HG03571 (cell line): ENCODE results near the gene OVOL2.
"Not testable (repeated sequence)": the region's sequence is repeated elsewhere in the genome, so short reads cannot be mapped to it uniquely, and the experiment has no call there.

ENCODE experiments used
- ATAC-seq: cut with Tn5 transposase; IDR thresholded peaks from one replicate; pipeline ENCODE4 v1.9.1; 2021; ENCODE audit not compliant: unreplicated experiment

The OVOL2 gene

DNA sequence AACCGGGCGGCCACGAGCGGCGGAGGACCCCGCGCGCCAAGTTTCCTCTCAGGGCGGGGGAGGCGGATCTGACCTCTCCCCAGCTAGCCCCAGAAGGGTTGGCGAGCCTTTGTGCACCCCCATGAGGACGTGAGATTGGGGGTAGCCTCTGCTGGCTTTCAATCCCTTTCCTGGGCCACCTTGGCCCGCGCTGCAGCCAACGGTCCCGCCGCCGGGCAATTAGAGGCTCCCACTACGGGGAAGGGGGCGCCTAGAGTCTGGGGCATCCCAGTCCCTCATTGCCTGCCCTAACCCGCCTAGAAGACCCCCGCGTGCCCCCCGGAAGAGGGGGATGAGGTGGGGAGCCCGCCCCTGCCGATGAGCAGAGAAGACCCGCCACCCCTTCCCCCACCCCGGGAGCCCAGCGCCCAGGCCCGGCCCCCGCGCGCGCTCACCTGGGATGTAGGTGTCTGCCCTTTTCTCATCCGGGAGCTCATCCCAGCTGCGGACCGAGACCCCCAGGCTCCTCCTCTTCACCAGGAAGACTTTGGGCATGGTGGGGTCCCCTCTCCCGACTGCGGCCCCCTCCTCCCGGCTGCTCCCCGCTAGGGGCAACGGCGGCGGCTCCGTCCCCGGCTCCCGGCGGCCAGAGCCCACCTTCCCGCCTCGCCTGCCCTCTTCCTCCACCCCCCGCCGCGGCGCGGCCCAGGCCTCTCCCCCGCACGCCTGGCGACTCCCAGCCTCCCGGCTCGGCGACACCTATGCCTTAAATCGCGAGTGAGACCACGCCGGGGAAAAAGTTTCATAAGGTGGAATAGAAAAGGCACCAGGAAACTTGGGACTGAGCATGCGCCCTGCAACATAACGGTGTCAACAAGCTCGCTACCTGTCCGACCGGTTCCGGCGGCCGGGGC, at the start of gene OVOL2:
TSS of gene OVOL2 (minus strand) at position 816 of the 893 bp plus-strand sequence. CDS start at position 534, 282 bp downstream.
- ATAC-seq: no peak

DNA sequence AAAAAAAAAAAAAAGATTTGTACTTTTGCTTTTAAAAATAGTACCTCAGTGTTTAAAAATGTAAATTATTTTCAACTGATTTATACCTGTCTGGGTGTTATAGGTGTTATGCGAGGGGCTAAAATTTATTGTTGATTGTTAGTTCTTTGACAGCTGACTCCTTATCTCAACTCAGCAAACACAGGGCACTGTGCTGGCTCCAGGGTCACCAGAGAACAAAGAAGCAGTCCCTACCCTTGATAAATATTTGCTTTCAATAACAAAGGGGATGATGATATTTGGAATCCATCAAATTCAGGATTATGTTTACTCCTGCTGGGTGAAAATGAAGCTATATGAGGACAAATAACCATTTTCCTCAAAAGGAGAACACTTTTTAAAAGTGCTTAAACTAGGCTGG, 45.8 kb upstream of the OVOL2 start:
- no peak for ATAC-seq

DNA sequence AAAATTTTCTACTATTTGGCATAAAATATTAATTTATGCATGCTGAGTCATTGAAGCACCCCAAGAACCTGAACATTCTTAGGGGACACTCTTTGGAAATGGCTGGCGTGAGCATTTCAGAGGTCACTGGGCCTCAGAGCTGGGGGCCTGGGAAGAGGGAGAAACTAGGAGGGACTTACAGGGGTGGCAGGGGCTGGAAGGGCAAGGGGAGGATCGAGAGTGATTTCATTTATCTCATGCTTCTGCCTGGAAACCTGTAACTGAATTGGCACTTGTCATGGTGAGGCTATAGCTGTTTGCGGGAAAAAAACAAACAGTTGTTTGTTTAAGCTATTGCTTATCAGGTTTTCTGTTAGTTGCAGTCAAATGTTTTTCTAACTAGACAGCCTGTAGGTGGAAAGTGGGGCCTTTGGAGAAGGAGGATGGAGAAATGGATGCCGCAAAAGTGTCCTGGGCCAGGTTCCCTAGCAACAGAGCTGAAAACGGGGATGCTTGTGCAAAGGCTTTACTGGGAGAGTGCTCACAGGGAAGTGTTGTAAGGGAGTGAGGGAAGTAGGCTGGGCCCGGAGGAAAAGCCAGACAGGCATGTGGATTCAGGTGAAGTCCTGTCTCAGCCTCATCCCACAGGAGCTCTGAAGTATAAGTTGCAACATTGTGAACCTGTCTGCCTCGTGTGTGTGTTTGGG, 43.6 kb upstream of the OVOL2 start:
- ATAC-seq: no peak

DNA sequence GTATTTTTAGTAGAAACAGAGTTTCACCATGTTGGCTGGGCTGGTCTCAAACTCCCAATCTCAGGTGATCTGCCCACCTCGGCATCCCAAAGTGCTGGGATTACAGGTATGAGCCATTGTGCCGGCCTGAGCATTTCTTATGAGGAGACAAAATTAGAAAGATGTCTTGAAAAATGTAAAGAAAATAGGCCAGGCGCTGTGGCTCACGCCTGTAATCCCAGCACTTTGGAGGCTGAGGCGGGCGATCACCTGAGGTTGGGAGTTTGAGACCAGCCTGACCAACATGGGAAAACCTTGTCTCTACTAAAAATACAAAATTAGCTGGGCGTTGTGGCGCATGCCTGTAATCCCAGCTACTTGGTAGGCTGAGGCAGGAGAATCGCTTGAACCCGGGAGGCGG, 42.9 kb upstream of the OVOL2 start:
- not testable (repeated sequence) for ATAC-seq

DNA sequence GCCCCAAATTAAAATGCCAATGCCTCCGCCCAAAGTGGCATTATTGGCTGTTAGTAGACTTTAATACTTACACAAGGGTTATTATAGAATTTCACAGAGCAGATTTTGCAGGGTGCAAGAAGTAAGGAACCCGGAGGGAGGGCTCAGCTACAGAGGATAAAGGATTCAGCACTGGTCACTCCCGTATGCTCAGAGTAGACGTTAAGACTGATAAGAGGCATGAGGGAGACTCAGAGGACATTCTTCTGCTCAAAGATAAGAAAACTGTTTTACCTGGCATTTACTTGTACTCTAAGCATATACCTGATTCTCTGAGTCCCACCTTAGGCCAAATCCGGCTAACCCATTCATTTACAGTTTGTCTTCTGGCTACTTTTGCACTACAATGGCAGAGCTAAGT, 36.5 kb upstream of the OVOL2 start:
- ATAC-seq: no peak

DNA sequence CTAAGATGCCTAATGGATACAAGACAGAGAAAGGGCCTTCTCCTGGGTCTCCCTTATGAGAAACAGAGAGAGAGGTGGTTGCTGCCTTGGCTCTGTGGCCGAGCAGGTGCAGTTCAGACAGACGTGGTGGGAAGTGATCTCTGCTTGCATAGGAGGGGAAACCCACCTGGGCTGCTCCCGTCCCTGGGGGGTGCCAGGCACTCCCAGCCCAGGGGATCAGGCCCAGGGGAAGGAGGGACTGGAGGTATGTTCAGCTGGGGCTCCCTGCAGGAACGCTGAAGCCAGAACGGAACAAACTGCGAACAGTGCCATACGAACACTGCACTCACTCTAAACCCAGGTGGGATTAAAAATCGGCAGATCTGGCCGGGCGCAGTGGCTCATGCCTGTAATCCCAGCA, 35.7 kb upstream of the OVOL2 start:
- no peak for ATAC-seq

DNA sequence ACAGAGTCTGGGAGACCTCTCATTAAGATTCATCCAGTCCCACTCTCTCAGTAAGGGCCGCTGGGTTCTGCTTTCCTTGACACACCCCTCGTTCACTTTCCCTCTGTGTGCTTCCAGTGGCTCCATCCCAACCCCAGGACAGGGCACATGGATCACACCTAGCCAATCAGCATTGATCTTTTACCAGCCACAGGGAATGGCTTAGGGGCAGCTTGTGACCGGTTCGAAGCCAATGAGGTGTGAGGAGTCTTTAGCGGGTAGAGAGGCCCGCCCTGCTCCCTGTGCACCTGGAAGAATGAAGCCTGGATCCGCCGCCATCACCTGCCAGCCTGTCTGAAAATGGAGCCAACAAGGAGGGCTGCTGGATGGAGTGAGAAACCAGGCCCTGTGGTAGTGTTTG, 35.2 kb upstream of the OVOL2 start:
- ATAC-seq: no peak

DNA sequence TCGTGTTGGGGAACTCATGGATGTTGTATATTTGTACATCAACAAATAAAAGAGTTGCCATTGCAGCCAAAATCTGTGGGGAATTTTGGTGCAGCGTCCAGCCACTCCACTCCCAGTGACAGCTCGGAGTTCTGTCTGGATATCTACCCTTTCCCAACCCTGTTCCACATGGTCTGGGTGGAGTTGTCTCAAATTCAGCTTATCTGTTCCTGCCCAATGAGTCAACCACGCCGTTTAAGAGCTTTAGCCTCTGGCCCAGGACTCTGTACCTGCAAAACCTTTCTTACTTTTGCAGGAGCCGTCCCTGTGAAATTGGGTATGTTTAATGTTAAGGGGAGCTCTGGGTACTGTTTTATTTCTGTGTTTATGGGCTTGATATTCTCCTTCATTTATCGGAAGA, 33.9 kb upstream of the OVOL2 start:
- no peak for ATAC-seq

DNA sequence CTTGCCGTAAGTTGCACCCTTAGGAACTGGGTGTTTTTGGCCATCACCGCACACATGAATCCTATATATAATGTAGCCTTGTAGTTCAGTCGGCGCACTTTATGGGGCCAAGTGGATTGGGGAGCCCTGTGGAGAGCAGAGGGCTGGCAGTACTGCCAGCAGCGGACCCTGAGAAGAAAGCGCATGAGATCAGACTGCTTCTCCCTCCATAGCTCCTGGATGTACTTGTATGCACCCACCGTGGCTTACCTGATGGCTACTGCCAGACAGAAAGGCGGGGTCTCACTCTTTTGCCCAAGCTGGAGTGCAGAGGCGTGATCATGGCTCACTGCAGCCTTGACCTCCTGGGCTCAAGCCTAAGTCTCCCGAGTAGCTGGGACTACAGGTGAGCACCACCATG, 32.8 kb upstream of the OVOL2 start:
- ATAC-seq: no peak

DNA sequence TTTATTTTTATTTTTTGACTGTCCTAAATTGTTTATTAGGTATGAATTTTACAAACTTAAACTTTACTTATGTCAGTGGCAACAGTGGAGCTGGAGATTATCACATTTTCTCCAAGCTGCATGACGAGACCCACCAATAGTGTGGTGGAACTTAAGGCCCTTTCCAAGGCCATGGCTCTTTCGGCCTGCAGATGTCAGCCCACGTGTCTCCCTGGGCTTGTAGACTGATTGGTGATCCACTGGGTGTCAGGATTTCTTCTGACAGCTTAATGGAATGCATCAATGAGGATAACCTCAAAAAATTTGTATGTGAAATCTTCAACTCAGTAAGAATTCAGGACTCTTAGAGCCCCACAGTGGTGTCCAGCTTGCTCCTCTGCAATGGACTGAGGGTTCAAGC, 32.3 kb upstream of the OVOL2 start:
- no peak for ATAC-seq

DNA sequence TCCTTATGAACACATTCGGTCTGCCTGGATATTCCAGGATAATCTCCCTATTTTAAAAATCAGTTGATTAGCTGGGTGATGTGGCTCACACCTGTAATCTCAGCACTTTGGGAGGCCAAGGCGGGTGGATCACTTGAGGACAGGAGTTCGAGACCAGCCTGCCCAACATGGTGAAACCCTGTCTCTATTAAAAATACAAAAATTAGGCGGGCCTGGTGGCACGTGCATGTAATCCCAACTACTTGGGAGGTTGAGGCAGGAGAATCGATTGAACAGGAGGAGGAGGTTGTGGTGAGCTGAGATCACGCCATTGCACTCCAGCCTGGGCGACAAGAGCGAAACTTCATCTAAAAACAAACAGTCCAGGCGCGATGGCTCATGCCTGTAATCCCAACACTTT, 31.1 kb upstream of the OVOL2 start:
- ATAC-seq: not testable (repeated sequence)

DNA sequence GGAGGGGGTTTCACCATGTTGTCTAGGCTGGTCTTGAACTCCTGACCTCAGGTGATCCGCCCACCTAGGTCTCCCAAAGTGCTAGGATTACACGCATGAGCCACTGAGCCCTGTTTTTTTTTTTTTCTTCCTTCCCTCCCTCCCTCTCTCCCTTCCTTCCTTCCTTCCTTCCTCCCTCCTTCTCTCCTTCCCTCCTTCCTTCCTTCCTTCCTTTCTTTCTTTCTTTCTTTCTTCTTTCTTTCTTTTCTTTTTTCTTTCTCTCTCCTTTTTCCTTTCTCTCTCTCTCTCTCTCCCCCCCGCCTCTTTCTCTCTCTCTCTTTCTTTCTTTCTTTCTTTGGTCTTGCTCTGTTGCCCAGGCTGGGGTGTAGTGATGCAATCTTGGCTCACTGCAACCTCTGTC, 30.6 kb upstream of the OVOL2 start:
- ATAC-seq: not testable (repeated sequence)

DNA sequence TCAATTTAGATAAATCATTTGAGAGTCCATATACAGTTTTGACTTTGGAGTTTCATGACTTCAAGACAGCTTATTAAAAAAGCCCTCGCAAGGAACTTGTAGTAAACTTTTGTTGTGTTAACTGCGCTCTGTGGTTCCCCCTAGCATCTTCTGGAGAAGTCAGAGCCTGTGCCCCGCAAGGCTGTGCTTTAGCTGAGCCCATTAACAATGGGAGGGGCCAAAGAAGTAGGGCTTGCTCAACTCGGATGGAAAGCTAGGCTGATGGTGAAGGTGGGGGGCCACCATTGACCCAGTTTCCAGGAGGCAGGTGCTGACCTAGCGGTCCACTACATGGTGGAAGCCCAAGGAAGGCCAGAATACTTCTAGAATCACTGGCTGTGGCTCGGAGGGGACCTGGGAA, 29.3 kb upstream of the OVOL2 start:
- no peak for ATAC-seq

DNA sequence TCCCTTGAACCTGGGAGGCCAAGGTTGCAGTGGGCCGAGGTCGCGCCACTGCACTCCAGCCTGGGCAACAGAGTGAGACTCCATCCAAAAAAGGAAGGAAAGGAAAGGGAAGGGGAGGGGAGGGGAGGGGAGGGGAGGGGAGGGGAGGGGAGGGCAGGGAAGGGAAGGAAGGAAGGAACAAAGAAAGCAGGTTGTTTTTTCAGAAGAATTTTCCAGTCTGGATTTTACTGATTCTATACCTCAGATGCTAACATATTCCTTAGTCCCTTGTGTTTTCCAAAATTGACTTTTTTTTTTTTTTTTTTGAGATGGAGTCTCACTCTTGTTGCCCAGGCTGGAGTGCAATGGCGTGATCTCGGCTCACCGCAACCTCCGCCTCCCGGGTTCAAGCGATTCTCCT, 23.1 kb upstream of the OVOL2 start:
- not testable (repeated sequence) for ATAC-seq

DNA sequence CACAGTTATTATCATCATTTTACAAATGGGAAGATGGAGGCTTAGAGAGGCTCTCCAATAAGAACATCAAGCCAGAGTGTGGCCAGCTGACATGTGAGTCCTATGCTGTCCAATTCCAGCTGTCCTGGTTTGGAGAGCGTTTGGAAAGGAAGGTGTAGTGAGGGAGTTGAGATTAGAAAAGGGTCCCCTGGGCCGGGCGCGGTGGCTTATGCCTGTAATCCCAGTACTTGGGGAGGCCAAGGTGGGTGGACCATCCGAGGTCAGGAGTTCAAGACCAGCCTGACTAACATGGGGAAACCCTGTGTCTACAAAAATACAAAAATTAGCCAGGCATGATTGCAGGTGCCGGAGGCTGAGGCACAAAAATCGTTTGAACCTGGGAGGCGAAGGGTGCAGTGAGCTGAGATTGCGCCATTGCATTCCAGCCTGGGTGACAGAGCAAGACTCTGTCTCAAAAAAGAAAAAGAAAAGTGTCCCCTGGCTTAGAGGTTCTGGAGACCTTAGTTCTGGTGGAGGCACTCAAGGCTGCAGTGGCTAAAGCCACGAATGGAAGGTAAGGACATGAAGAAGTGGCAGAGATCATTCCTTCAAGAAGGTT, 22.1 kb upstream of the OVOL2 start:
- ATAC-seq: no peak

DNA sequence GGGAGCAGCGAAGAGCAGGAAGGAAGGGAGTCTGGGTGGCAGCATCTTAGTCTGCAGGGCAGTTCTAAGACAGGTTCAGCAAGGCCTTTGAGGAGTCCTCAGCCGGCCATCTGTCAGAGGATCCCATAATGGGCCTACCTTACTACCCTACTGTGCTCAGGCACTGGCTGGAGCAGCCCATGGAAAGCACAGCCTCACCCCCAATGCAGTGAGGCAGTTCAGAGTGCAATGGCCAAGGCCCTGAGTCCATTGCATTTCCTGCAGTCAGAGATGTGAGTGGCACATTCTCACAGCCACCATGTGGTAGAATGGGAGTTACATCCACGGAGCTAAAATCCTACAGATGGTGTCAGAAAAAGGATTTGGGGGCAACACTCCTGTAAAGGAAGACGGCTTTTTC, 19.4 kb upstream of the OVOL2 start:
- no peak for ATAC-seq

DNA sequence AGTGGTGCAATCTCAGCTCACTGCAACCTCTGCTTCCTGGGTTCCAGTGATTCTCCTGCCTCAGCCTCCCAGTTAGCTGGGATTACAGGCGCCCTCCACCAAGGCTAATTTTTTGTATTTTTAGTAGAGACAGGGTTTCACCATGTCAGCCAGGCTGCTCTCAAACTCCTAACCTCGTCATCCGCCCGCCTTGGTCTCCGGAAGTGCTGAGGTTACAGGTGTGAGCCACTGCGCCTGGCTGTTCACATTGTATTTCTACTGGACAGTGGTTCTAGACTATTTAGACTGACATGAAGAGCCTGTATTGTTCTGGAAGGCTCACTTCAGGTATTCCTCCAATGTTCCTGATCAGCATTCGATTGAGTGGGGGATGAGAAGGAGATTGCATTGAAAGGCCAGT, 14.8 kb upstream of the OVOL2 start:
- ATAC-seq: no peak

DNA sequence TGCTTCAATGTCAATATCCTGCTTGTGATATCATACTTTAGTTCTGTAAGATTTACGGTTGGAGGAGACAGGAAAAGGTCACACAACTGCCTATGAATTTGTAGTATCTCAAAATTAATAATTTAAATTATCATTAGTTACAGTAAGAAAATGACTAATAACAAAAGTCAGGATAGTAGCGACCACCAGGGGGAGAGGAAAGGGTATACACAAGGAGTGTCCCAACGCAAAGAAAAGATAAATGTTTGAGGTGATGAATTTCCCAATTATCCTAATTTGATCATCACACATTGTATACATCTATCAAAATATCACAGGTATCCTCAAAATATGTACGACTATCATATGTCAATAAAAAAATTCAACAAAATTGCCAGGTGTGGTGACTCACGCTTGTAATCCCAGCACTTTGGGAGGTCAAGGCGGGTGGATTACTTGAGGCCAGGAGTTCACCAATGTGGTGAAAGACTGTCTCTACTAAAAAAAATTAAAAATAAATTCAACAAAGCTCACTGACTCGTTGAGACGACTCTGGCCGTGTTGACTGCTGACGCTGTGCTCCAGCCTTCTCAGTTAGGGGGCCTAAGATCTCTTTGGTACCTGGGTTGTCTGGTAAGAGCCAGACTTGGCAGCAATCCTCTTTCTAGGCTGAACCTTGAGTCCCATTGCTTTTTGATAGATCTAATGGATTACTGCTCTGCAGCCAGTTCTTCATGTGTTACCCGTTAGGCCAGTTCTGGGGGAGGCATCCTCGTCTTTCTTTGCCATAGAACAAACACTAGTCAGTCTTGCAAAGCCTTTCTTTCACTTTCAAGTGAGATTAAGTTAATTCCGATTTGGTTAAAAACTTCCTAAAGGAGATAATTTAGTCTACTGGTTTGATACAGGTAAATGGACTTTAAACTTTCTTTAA, 9.0 kb upstream of the OVOL2 start:
- ATAC-seq: no peak

DNA sequence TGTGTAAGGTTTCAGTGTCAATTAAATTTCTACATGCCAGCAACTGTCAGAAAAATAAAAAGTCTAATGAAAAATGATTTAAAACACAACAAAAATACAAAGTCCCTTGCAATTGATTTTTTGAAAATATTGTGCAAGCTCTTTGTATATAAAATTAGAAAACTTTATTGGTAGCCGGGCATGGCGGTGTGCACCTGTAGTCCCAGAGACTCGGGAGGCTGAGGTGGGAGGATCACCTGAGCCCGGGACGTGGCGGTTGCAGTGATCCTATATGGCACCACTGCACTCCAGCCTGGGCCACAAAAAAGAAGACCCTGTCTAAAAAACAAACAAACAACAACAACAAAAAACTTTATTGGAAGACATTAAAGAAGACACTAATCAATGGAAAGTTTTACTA, 6.0 kb upstream of the OVOL2 start:
- no peak for ATAC-seq

DNA sequence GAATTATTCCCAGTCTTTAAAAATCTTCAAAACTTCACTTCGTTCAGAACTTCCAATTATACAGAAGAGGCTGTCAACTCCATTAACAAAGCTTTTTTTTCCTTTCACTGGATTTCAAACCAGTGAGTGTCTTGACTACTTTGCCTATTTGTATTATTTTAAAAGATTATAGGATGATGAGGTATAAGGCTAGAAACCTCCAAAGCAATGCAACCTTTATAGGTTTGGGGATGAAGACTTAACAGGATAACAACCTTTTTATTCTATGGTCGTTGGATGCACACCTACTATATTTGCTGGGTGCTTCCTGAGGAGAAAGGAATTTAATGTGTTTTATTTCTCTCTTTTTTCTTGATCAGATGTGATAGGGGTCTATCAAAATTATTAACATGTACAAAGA, 1.9 kb upstream of the OVOL2 start:
- no peak for ATAC-seq
